GM19397 (cell line): ENCODE data around the gene HYCC1.
"Not testable (repeated sequence)": the region's sequence is repeated elsewhere in the genome, so short reads cannot be mapped to it uniquely, and the experiment has no call there.

ENCODE experiments used
- ATAC-seq: cut with Tn5 transposase; IDR thresholded peaks from one replicate; pipeline ENCODE4 v1.9.1; 2021; ENCODE audit warnings: mild to moderate bottlenecking, moderate library complexity; ENCODE audit not compliant: unreplicated experiment

Gene HYCC1

DNA sequence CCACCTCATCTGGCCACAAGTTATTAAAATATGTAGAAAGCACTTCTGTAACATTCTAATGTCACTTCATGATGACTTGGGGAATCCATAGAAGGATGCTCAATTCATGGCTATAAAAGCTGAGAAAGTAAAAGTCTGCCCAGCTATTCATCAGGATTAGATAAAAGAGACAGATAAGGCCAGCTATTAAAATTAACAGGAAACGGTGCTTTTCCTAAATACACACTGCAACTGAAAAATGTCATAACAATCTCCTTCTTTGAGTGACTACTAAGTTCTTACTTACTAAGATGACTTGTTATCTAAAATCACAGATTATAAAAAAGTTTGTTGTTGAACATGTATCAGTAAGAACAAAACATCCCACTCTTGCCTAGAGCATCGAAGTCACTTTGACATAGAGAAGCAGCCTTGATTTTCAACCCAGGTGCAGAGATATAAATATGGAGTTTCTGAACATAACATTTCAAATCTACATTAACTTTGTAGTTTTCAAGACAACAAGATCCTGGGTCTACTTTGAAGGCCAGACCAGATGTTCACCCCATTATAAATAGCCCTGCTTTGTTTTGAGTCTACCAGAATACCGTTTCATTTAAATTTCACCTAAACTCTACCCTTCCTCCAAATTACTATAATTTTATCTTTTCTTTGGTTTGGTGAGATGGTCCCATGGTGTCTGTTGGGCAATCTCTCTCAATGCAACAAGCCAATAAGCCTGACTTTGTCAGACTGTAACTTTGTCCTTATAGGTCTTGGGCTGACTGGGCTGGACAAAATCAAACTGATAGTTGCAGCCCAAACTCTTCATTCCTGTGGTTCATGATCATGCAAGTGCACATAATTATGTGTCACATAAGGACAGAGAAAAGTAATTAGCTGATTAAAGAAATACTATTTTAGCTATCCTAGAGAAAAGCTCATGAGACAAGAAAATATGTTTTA is 24.0 kb downstream of the HYCC1 start:
- ATAC-seq: no peak

DNA sequence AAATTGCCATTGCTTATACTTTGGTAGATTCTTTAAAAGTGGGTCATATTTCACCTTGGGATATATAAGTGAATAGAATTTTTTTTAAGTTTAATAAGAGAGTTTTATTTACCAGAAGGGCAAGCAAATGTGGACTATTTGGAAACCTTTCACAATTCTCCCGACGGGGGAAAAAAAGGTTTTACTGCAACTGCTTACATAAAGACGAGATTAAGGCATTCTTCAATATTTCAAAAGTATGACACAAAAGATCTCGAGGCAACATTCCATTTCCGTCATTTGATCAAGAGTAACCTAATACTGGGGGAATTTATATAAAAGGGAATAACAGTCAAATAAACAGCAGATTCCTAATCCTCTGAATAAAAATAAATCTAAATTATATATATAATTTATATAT is 28.5 kb downstream of the HYCC1 start:
- no peak for ATAC-seq

DNA sequence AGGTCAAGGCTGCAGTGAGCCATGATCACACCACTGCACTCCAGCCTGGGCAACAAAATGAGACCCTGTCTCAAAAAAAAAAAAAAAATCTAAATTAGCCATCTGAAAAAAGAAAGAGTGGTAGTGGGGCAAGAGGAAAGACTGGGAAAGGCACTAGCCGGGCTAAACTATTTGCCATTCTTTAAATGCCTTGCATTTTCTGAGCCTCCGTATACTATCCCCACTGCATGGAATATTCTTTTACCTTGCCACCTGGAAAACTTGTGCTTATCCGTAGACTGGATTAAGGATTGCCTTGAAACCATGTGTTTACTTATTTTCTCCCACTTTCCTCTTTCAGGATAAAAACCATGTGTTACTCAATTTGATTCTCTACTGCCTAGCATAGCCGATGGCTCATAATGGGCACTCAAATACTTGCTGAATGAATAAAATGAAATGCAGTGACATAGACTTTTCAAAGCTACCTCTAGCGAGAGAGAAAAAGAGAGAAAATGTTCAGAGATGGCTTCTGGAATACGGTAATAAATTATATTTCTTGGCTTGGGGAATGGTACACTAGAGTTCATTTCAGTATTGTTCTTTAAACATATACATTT is 30.6 kb downstream of the HYCC1 start:
- ATAC-seq: no peak

DNA sequence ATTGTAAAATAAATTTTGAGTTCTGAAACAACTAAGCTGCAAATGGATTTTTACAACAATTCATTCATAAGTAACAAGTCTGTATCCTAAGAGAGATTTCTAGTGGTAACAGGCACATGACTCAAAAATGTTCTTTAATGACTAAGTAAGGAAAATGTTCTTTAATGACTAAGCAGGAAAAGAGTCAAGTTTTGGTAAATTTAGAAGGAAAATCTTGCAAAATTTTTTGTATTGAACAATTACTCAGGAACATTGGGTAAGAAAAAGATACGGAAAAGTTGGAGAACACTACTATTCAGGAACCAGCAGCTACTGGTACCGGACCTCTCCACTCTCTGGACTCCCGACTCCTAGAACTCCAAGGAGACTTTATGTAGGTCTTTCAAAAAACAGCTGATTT is 33.5 kb downstream of the HYCC1 start:
- ATAC-seq: no peak

DNA sequence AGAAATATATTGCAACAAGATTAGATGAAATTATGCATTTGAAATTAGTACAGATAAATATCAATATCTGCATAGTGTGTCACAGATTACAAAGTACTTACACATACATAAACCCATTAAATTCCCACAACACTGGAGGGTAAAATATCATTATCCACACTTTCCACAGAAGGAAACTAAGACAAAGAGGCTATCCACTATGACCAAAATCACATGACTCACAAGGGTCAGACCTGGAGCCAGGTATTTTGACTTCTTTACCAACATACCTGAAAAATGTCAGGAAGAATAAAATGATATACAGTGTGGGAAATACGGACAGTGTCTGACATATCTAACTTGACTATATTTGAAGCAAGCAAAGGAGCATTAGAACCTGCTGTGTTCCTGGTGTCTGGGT is 34.1 kb downstream of the HYCC1 start:
- no peak for ATAC-seq

DNA sequence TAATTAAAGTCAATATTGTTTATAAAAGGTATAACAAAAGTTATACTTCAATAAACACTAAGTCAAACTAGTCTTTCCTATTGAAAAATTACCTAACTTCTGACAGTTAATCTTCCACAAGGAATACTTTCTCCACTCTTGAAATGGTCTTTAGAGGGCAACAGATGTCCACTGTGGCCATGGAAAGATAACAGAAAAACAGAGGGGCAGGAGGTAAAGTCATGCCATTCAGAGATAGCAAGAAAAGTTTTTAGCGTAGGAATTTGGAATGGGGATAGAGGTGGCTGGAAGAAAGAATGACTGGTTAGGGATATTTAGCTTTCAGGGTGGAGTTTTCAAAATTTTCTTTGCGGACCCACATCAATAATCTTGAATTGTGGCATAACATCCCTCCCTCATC is 34.7 kb downstream of the HYCC1 start:
- ATAC-seq: no peak

DNA sequence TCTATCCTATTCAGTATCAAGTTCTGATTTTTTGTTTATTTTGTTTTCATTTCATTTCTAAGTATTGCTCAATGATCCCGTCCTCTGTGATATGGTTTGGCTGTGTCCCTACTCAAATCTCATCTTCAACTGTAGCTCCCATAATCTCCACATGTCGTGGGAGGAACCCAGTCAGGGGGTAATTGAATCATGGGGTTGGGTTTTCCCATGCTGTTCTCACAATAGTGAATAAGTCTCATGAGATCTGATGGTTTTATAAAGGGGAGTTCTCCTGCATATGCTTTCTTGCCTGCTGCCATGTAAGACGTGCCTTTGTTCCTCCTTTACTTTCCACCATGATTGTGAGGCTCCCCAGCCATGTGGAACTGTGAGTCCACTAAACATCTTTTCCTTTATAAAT is 39.3 kb downstream of the HYCC1 start:
- not testable (repeated sequence) for ATAC-seq

DNA sequence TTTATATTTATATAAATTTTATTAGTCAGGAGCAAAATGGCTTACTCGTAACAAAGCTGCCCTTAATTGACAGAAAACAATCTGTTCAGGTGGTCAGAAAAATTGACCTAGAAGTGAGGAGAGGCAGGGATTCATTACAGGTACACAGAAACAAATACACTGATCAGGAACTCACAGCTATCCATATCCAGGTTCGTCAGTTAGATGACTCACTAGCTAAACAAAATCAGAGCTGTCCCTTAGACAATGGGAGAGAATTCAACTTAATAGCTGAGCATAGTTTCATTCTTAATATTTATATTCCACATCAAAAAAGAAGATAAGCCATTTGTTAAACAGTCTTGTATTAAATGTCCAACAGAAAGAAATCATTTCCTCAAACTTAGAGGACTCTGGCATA is 41.7 kb downstream of the HYCC1 start:
- ATAC-seq: no peak

DNA sequence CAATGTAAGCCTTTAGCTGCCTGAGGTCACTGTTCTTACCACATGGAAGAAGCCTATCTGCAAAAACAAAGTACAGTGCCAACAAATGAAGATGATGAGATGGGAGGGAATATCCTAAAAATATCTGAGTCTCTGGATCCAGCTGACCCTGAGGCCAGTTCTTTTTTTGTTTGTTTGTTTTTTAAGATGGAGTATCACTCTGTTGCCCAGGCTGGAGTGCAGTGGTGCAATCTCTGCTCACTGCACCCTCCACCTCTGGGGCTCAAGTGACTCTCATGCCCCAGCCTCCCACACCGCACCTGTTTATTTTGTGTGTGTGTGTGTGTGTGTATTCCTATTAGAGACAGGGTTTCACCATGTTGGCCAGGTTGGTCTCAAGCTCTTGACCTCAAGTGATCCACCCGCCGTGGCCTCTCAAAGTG is 44.9 kb downstream of the HYCC1 start:
- no peak for ATAC-seq
